ENCODE measurements around the gene ROR1. TPM values are rescaled to one million over a fixed set of nuclear protein-coding genes. Genes with fewer than 3 reads are reported as not detected.

The ROR1 gene
- total and polyA plus RNA-seq, 2 donors (not counting 1 experiment from before 2014, with no cell fraction given): 0.46 to 16.0 TPM

DNA sequence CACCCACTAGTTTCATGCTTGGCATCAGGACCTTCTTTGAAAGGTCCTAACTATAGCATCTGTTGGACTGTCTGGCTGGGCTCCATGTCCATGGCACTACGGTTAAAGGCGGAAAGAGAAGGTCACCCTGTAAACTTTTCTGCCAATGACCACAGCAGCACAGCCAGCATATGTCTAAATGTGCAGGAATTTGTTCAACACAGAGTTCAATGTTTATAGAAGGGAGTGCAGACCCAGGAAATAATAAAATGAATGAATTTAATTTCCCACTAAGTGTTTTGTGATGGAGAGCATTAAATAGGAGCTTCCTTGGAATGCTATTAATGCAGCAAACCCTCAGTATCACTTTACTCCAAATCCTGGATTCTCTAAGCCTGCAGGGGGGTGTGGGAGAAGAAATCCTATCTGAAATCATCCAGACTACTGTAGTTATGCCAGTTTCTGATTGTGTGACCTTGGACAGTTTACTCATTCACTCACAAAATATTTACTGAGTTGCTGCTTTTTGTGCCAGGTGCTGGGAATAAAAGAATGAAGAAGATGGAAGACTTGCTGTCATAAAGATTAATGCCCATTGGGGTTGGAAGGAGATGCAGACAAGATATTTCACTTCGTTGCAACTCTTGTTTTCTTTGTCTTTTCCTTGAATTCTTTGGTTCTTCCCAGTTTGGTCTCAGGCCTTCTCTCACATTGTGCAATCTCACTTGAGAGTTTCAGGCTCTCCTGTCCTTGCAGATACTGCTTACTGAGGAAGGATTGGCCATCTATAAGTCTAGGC is 195.0 kb downstream of the ROR1 start:
- H3K27ac Mint-ChIP-seq: no peak overlapping the region
- Histone ChIP-seq H3K4me1 (ENCODE audit: control insufficient read depth in 2 of 2, insufficient read depth in 2 of 2, low read length in 2 of 2) (no peaks in the 10 kb centered on the region), H3K4me3 (ENCODE audit: control extremely low read depth in 1 of 5, extremely low read depth in 1 of 5, insufficient read depth in 1 of 5, low read depth in 2 of 5, low read length in 4 of 5) (no peak overlapping the region), H3K9ac (ENCODE audit: low read length) (no peak overlapping the region), H3K36me3 (replicated peaks in 1 of 2; ENCODE audit: control extremely low read depth in 1 of 2, control insufficient read depth in 1 of 2, extremely low read depth in 1 of 2, insufficient read depth in 2 of 2, low read length in 1 of 2) (no peaks in the 10 kb centered on the region), H3K9me3 (ENCODE audit: control extremely low read depth in 1 of 3, control insufficient read depth in 2 of 3, insufficient read depth in 1 of 3, low read length in 2 of 3) (peaks cover 0 to 3% (median 0%) of the 10 kb centered on the region in 3 donors), H3K27ac (ENCODE audit: low read length in 2 of 2) (no peak overlapping the region), H3K79me2 (ENCODE audit: control insufficient read depth, insufficient read depth, low read length) (no peaks in the 10 kb centered on the region), H3K27me3 (replicated peaks in 1 of 4; ENCODE audit: control extremely low read depth in 1 of 4, control insufficient read depth in 3 of 4, insufficient read depth in 4 of 4, low read length in 3 of 4) (no peaks in the 10 kb centered on the region), H4K20me1 (ENCODE audit: control insufficient read depth, insufficient read depth, low read length, poor library complexity, severe bottlenecking) (no peaks in the 10 kb centered on the region), H2AFZ (ENCODE audit: insufficient read depth, low read depth, low read length, poor library complexity, severe bottlenecking) (no peak overlapping the region), H3K4me2 (replicated peaks; ENCODE audit: low read depth, low read length, poor library complexity, severe bottlenecking) (no peak overlapping the region)
- 100% methylated on average over 3 of the region's 3 CpGs for WGBS (ENCODE audit: insufficient coverage)
- ChIA-PET POLR2A (no interaction called here), CTCF (no interaction called here)
- TF ChIP-seq, protein P1, sequence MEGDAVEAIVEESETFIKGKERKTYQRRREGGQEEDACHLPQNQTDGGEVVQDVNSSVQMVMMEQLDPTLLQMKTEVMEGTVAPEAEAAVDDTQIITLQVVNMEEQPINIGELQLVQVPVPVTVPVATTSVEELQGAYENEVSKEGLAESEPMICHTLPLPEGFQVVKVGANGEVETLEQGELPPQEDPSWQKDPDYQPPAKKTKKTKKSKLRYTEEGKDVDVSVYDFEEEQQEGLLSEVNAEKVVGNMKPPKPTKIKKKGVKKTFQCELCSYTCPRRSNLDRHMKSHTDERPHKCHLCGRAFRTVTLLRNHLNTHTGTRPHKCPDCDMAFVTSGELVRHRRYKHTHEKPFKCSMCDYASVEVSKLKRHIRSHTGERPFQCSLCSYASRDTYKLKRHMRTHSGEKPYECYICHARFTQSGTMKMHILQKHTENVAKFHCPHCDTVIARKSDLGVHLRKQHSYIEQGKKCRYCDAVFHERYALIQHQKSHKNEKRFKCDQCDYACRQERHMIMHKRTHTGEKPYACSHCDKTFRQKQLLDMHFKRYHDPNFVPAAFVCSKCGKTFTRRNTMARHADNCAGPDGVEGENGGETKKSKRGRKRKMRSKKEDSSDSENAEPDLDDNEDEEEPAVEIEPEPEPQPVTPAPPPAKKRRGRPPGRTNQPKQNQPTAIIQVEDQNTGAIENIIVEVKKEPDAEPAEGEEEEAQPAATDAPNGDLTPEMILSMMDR (IDR thresholded peaks at IDR 0.05): no peak
- TF ChIP-seq EZH2 (IDR thresholded peaks at IDR 0.05; ENCODE audit: borderline replicate concordance, insufficient read depth, low read depth, low read length, poor library complexity, severe bottlenecking): no peak
- no peak for DNase-seq
- ATAC-seq (ENCODE audit: low read depth): no peak
- no peak overlapping the region for H3K4me3 Mint-ChIP-seq
- intact Hi-C loops (cut with micrococcal nuclease): no loop called here
- H3K4me1 Mint-ChIP-seq: no peaks in the 10 kb centered on the region
- H3K27me3 Mint-ChIP-seq: peaks cover 8% of the 10 kb centered on the region
- no peaks in the 10 kb centered on the region for H3K9me3 Mint-ChIP-seq (ENCODE audit: insufficient read depth)

DNA sequence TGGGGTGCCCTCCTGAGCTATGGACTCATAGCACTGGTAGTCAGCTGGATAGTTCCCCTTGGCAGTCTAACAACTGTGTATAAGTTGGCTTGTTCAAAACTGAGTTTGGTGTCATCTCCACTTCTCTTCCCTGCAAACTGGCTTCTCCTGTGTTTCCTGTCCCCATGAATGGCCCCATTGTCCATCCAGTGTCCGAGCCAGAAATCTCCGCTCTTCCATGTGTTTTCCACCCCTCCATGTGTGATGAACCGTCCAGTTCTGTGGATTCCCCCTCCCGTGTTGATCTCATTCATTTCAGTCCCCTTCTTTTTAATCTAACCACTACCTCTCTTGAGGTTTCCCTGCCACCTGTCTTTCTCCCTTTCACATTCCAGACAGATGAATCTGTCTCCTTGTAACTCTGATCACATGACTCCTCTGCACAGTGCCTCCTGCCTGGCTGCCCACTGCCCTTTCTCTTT is 195.7 kb downstream of the ROR1 start:
- Histone ChIP-seq H3K27ac (ENCODE audit: low read length in 2 of 2) (no peak overlapping the region), H3K79me2 (ENCODE audit: control insufficient read depth, insufficient read depth, low read length) (no peaks in the 10 kb centered on the region), H3K9ac (ENCODE audit: low read length) (no peak overlapping the region), H3K4me1 (ENCODE audit: control insufficient read depth in 2 of 2, insufficient read depth in 2 of 2, low read length in 2 of 2) (no peaks in the 10 kb centered on the region), H3K36me3 (replicated peaks in 1 of 2; ENCODE audit: control extremely low read depth in 1 of 2, control insufficient read depth in 1 of 2, extremely low read depth in 1 of 2, insufficient read depth in 2 of 2, low read length in 1 of 2) (no peaks in the 10 kb centered on the region), H3K4me2 (replicated peaks; ENCODE audit: low read depth, low read length, poor library complexity, severe bottlenecking) (no peak overlapping the region), H3K27me3 (replicated peaks in 1 of 4; ENCODE audit: control extremely low read depth in 1 of 4, control insufficient read depth in 3 of 4, insufficient read depth in 4 of 4, low read length in 3 of 4) (no peaks in the 10 kb centered on the region), H3K4me3 (ENCODE audit: control extremely low read depth in 1 of 5, extremely low read depth in 1 of 5, insufficient read depth in 1 of 5, low read depth in 2 of 5, low read length in 4 of 5) (no peak overlapping the region), H3K9me3 (ENCODE audit: control extremely low read depth in 1 of 3, control insufficient read depth in 2 of 3, insufficient read depth in 1 of 3, low read length in 2 of 3) (peaks cover 0 to 3% (median 0%) of the 10 kb centered on the region in 3 donors), H2AFZ (ENCODE audit: insufficient read depth, low read depth, low read length, poor library complexity, severe bottlenecking) (no peak overlapping the region), H4K20me1 (ENCODE audit: control insufficient read depth, insufficient read depth, low read length, poor library complexity, severe bottlenecking) (no peaks in the 10 kb centered on the region)
- TF ChIP-seq, protein P1 (IDR thresholded peaks at IDR 0.05): no peak
- TF ChIP-seq EZH2 (IDR thresholded peaks at IDR 0.05; ENCODE audit: borderline replicate concordance, insufficient read depth, low read depth, low read length, poor library complexity, severe bottlenecking): no peak
- Mint-ChIP-seq H3K4me1 (no peaks in the 10 kb centered on the region), H3K27ac (no peak overlapping the region), H3K9me3 (ENCODE audit: insufficient read depth) (no peaks in the 10 kb centered on the region), H3K4me3 (no peak overlapping the region), H3K27me3 (peaks cover 8% of the 10 kb centered on the region)
- CTCF ChIA-PET: no interaction called here
- DNase-seq (no peak), ATAC-seq (ENCODE audit: low read depth) (no peak)
- POLR2A ChIA-PET: no interaction called here
- intact Hi-C loops (cut with micrococcal nuclease): no loop called here
- 88% methylated on average over 4 of the region's 4 CpGs for WGBS (ENCODE audit: insufficient coverage)
